NT2/D1 (cell line): Measurements from ENCODE around the gene RAP2A.

ENCODE experiments used
- YY1 ChIP-seq: IDR thresholded peaks from 2 replicates; pipeline ENCODE4 v1.6.1; 2011; ENCODE audit not compliant: insufficient read length, insufficient read depth
- ZNF274 ChIP-seq: IDR thresholded peaks from 2 replicates; pipeline ENCODE4 v1.6.1; 2011; ENCODE audit warnings: mild to moderate bottlenecking, low read depth, low read length

DNA sequence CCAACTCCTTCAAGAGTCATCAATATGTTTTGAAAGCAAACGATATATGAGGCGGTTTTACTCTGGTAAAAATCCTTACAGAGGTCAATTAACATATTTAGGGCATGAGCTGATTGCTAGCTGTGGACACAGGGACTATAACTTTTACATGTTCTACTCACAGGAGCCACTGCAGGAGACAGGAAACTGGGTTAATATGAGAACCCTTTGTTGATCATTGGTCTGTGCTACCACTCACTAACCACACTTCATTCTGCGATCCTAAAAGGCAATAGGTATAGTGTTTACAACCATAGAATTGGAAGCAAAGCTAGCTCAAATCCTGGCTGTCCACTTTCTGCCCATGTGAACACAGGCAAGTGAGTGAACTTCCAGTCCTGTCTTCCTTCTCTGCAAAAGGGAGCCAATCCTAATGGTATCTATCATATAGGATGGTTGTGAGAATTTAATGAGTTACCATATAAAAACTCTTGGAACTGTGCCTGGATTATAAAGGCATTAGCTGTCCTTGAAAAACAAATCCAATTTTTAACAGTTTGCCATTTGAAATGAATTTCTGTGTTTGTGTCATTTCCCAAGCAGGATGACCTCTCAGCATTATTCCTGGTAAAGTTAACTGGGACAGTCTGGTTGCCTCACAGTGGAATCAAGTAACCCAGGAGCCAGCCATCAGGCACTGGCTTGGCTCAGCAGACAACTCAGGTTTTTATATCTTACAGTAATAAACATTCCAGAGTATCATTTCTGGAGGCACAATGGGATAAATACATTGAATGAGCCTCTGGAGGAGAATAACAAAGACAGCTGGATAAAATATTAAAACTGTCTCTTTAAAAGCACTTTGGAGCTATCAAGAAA lies 29.8 kb upstream of the RAP2A start:
- no peak for TF ChIP-seq YY1
- TF ChIP-seq ZNF274, result no peak
